SHP77 treated with DMSO at 0.1 percent for 48 hours (cell line): ENCODE data around the gene KIRREL3.

Experiments
- DNase-seq: peaks from one replicate; lab custom pipeline; 2025; lab: John Stamatoyannopoulos, UW

Gene KIRREL3

DNA sequence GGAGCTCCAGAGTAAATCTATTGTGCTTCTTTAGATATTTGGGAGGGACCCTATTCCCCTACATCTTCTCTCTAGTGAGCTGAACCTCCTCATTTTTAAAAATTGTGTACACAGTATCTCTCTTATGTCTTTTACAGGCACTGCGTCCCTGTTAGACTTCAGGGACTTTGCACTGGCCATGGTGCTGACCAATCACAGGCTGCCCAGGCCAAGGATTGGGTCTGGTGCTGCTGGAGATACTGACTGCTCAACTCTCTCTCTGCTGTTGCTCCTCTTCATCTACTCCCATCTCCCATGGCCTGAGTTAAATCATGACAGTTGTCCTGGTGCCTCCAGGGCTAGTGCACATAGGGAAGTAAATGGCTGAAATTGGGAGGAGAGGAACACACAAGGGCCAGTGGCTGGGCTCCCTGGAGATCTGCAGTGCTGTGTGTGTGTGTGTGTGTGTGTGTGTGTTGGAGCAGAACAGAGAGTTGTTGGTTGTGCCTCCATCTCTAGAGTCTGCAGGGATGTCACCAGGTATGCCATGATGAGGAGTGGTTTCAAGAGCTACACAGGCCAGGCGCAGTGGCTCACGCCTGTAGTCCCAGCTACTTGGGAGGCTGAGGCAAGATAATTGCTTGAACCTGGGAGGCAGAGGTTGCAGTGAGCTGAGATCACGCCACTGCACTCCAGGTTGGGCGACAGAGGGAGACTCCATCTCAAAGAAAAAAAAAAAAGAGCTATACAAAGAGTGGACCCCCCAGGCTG is 489.8 kb downstream of the KIRREL3 start:
- no peak for DNase-seq

- DNase-seq: no peak
These were observed 492.9 kb downstream of the KIRREL3 start for GRCh38 chr11:126507646-126508045.

- DNase-seq: no peak
These were observed 493.8 kb downstream of the KIRREL3 start for GRCh38 chr11:126506789-126507188.

DNA sequence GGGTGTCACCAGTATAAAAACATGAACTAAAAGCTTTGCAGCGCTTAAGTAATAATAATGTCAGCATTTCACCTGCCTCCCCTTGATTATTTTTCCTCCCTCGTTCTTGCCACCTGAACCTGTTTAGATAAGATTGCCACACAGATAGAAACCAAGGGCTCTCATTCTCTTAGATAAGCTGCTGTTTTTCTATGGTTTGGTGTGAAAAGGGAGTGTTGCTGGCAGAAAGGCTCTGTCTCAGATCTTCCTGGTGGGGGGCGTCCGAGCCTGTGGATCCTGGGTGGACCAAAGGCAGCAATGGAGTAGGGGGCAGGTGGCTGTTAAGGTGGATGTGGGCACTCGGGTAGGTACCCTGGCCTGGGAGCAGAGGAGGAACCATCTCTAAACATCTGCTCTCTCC is 497.6 kb downstream of the KIRREL3 start:
- DNase-seq: no peak

DNA sequence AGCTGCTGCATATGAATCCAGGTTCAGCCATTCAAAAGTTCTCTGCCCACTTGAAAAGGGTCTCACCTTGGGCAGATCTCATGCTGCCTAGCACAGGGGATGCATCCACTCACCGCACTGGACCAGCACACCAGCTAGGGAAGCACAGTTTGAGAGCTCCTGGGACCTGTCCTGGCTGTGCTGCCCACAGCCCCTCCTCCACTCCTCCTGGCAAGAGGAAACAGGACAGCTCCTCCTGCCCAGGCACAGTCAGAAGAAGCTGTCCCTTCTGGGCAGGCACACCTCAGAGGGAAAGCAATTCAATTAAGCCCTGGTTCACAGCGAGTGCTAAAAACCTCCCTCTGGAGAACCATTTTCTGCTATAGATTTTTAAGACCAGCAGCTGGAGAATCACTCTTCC is 498.4 kb downstream of the KIRREL3 start:
- no peak for DNase-seq

- no peak for DNase-seq
These were observed 498.9 kb downstream of the KIRREL3 start for GRCh38 chr11:126501641-126502040.

DNA sequence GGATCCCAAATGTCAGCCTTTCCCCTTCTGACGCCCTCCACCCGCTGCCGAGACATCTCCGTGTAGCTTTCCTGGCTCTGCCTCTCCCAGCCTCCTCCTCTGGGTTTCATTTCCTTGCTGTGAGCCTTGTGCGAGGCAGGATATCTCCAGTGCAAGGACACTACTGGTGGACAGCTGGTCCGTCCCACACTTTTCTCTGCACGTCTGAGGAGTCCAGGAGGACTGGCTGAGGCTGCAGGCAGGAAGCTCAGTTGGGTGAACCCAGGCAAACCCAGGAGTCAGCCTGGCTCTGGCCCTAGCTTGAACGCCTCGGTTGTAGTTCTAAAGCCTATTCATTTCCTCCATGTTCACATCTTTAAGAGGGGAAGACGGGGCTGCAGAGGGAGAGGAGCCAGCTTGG is 499.6 kb downstream of the KIRREL3 start:
- DNase-seq: no peak

GRCh38 chr11:126499131-126499752 is 501.3 kb downstream of the KIRREL3 start:
- no peak for DNase-seq

DNA sequence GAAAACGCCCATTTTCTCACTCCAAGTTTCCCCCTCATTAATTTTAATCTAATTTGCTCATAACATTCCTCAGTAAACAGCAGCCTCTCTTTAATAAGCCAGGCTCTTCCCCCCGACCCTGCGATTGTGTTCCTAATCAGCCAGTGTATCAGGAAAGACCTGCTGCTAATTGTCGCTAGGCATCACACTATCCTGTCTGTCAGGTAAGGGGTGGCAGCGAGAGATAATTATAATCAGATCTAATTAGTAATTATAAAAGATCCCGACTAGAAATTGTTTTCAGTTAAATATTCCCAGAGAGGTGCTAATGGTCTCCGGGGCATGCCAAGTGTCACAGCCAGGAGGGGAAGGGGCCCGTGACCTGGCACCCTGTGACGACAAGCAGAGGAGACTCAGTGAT is 502.3 kb downstream of the KIRREL3 start:
- no peak for DNase-seq

DNA sequence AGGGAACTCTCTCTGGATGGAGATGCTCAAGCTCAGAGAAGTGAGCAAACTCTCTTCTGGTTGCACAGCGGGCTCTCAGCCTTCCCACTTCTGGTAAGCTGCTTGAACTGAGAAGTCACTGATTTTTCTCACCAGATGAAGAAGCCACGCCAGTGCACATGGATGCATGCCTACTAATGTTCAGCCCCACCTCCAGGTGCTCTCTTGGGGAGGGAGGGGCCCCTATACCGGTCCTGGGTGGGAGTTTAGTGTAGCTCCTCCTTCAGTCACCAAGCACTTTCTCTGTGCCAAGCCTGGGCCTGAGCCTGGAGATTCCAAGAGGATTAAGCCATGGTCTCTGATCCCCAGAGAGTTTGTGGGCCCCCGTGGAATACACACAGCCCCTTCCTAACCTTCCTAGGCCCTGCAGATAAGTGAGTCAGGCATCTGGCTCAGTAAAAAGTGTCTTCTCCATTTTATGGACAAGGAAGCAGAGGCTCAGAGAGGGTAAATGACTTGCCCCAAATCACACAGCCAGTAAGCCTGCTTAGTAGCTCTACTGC is 502.9 kb downstream of the KIRREL3 start:
- no peak for DNase-seq

DNA sequence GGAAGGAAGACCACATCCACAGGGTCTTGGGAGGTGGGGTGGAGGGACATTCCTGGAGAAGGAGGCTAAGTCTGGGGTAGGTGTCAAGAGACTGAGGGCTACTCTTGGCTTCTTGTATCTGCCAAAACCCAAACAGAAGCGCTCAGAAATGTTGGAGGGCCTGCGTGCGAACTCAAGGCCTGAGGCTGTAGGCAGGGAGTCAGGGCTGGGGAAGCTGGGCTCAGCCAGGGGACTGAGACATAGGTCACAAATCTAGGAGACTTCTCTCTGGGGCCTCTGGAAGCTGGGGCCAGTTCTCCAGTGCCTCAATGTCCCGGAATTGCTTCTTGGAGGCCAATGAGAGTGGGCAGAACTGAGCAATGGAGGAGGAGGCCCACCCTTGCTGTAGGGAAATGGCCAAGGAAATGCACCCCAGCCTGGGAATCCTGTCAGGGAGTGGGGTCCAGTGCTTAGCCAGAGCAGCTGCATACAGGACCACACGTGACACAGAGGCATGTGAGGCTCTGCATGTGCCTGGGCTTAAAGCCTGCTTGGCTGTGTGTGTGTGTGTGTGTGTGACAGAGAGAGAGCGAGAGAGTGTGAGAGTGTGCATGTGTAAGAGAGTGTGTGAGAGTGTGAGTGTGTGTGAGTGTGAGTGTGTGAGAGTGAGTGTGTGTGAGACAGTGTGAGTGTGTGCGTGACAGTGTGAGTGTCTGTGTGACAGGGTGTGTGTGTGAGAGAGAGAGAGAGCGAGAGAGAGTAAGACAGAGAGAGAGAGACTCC is 503.8 kb downstream of the KIRREL3 start:
- DNase-seq: no peak

DNA sequence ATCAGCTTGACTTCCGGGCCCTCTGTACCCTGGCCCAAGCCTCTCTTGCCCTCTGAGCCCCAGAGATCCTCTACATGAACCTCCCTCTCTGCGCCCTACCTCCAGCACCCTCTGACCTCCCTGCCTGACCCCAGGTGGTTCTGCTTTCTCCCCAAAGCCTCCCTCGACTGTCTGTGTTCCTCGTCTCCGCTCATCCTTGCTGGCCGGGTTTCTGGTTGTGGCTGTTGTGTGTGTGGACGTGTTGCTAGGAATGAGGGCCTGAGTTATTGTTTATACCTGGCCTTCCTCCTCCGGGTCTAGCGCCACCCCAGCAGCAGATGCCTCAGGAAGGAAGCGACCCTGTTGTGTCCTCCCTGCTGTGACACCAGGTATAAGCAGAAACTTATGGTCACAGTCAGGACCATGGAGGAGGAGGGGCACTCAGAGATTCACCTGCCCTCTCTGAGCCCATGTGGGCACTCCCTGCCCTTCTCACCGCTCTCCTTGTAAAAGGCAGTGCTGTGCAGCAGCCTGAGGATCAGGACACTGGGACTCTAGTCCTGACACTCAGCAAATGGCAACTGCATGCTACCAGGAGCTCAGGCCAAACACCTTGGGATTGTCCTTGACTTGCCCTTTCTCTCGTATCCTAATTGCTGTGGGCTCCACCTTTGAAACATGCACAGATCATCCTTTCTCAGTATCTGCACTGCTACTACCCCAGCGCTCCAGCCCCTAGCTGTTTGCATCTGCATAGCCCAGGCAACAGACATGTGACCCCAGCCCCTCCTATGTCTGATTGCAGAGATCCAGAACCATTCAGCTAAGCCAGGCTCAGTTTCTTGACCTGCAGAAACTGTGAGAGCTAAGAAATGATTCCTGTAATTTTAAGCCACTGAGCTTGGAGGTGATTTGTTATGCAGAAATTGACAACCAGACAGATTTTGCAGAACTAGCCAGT is 505.0 kb downstream of the KIRREL3 start:
- DNase-seq: no peak

DNA sequence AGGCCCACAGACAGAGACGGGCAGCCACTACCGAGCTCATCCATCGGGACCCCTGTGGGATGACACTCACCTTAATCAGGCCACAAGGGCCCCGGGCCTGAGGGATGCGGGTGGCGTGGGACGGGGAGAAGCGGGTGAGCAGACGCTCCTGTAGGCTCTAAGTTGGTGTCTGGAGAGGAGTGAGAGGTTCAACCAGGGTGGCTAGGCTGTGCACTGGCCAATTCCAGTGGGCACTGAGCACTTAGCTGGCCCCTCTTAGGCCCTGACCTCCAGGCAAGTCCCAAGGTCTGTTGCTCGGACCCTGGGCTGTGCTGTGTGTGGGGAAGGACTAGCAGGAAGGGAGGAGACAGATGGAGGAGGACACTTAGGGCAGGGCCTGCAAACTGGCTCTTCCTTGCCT is 505.7 kb downstream of the KIRREL3 start:
- no peak for DNase-seq

DNA sequence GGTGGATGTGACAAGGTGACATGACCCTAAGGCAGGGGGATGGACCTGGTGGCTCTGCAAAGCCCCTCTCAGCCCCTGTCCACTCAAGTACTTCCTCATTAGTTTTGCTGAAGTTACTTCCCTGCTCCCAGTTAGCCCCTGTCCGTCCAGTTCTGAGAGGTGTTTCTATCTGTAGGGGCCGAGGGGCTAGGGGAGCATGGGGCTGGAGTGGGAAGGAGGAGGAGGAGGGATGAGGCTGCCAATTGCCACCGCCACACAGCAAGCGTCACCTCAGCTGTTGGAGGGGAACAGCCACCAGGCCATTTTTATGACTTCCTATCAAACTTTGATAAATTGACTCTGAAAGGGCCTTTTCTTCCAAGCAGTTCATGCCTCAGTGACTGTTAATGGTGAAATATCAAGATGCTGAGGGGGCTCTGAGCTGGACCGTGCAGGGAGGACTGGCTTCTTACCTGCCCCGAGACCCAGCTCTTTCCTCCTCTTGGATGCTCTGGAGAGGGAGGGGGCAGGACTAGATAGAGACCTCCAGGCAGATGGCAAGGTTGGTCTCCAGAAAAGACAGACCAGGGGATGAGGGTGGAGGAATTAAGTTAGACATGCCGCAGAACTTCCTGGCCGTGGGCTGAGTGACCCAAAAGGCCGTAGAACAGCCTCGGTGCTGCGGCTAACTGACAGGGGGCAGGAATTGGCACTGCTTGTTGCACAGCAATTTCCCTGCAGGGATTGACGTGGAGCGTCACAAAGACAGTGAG is 508.1 kb downstream of the KIRREL3 start:
- no peak for DNase-seq

GRCh38 chr11:126491092-126491491 is 509.5 kb downstream of the KIRREL3 start:
- DNase-seq: no peak

- DNase-seq: no peak
These were observed 510.5 kb downstream of the KIRREL3 start for GRCh38 chr11:126489836-126490660.

GRCh38 chr11:126488591-126489370 is 511.8 kb downstream of the KIRREL3 start:
- DNase-seq: no peak

DNA sequence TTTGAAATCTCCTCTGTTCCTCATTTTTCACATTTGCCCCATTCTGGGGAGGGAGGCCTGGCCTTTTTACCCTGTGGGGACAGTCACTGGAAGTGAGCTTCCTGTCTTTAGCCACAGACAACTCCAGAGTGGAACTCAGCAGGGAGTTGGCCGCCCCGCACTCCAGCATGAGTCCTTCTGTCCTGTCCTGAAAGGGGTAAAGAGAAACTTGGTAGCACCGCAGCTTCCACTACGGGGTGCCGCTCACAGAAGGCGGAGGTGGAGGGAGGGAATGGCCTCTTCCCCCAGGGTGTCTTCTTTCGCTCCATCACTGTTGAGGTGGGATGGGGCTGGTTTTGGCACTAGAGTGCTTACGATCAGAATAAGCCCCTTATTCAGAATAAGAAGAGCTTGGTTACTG is 512.9 kb downstream of the KIRREL3 start:
- no peak for DNase-seq

GRCh38 chr11:126485986-126486635 is 514.5 kb downstream of the KIRREL3 start:
- DNase-seq: no peak
